Ectodermal cell (in vitro differentiated cells): Measurements from ENCODE around the gene ZBTB46.

Experiments used
- H3K27ac ChIP-seq: 2 replicates; pipeline ENCODE4 v1.7.0; 2013; ENCODE audit warnings: mild to moderate bottlenecking, low read depth, low read length; ENCODE audit not compliant: insufficient read depth, poor library complexity, severe bottlenecking
- H3K27me3 ChIP-seq: 2 replicates; pipeline ENCODE4 v1.7.0; 2013; ENCODE audit warnings: mild to moderate bottlenecking, low read length; ENCODE audit not compliant: insufficient read depth, control insufficient read depth, poor library complexity, severe bottlenecking
- H3K36me3 ChIP-seq: one replicate; pipeline ENCODE4 v1.7.0; 2013; ENCODE audit warnings: low read length; ENCODE audit not compliant: control insufficient read depth, insufficient read depth
- H3K4me1 ChIP-seq: one replicate; pipeline ENCODE4 v1.7.0; 2013; ENCODE audit warnings: low read length; ENCODE audit not compliant: control insufficient read depth, insufficient read depth
- H3K4me3 ChIP-seq: 2 replicates; pipeline ENCODE4 v1.7.0; 2013; ENCODE audit warnings: low read depth, low read length, control low read depth; ENCODE audit not compliant: insufficient read depth
- H3K9me3 ChIP-seq: 2 replicates; pipeline ENCODE4 v1.7.0; 2013; ENCODE audit warnings: mild to moderate bottlenecking, low read length, moderate library complexity; ENCODE audit not compliant: control insufficient read depth
- WGBS, 2 experiments: methylation state at CpG; one replicate each; pipeline ENCODE4 v1.1.7; 2013; ENCODE audit warnings: missing lambda C conversion rate in 2 of 2; 5-methylcytosine and 5-hydroxymethylcytosine counted together

ZBTB46 gene

DNA sequence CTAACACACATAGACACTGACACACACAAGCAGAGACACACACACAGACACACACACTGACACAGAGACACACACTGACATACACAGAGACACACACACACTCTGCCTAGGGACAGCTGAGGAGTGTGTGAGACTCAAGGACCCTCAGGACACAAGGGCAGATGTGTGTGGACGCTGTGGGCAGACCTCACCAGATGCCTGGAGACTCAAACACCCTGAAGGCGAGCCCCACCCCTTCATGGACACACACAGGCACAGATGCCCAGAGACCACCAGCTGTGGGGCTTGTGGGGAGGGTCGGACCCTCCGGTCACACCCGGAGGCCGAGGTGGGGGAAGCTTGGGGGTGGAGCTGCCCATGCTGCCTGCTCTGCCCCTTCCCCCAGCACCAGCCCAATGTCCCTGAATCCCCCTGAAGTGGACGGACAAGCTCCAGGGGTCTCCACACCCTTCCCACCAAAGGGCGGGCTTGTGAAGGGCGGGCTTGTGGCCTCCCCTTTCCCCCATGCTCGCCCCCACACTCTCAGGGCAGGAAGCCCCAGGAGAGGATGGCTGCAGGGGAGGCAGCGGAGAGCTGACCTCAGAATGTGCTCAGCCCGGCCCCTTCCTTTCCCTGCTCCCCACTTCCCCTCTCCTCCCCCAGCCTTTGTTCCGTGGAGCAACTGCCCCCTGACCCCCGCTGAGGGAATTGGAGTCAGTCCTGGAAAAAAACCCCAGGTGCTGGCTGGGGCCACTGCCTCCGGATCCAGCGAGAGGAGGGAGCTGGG, 16.4 kb upstream of the ZBTB46 start:
- no peaks in the 10 kb centered on the region for H3K27me3 ChIP-seq
- peaks cover 28% of the 10 kb centered on the region for H3K4me1 ChIP-seq
- H3K4me3 ChIP-seq = no peak overlapping the region
- 11 to 16% methylated on average over 16 of the region's 16 CpGs for WGBS, 2 experiments
- no peak overlapping the region for H3K27ac ChIP-seq
- no peaks in the 10 kb centered on the region for H3K9me3 ChIP-seq
- H3K36me3 ChIP-seq = no peaks in the 10 kb centered on the region

DNA sequence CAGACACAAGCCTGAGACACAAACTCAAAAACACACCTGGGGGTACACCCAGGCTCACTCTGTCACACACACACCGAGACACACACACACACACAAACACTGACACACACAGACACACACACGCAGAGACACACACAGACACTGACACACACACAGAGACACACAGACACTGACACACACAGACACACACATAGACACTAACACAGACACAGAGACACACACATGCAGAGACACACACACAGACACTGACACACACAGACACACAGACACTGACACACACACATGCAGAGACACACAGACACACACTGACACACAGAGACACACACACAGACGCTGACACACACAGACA, 15.8 kb upstream of the ZBTB46 start:
- WGBS, 2 experiments = 37 to 56% methylated on average over 3 of the region's 3 CpGs
- peak overlapping the region; percentile 15 for H3K4me3 ChIP-seq

DNA sequence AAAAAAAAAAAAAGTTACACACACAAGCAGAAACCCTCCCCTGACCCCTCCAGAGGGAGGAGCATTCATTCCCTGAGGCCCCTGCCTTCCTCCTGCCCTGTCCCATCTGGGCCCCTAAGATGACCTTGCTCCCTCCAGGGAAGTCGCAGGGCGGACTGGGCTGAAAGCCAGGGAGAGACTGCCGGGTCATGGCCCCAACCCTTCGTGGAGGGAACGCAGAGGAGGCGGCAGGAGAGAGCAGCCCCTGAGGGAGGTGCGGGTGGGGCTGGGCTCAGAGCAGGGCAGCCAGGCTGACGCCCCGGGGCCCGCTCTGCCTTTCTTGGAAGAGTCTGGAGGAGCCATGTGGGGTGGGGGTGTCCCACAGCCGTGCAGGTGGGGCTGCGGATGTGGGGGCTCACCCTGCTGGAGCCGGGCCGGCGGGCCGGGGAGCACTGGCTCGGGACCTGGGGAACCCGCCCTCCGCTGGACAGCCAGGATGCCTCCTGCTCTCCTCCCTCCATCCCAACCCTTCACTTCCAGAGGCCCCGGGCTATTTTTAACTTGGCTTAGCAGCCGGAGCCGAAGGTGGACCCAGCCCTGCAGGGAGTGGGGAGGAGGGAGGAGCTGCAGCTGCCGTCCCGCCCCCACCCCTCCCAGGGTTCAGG, 15.2 kb upstream of the ZBTB46 start:
- H3K4me3 ChIP-seq = peak overlapping the region; percentile 15

More for the DNA sequence above, 15.8 kb upstream of the ZBTB46 start:
- H3K27ac ChIP-seq = peak overlapping the region; percentile 16
- H3K36me3 ChIP-seq = no peaks in the 10 kb centered on the region
- H3K27me3 ChIP-seq = no peaks in the 10 kb centered on the region
- no peaks in the 10 kb centered on the region for H3K9me3 ChIP-seq
- peaks cover 28% of the 10 kb centered on the region for H3K4me1 ChIP-seq

DNA sequence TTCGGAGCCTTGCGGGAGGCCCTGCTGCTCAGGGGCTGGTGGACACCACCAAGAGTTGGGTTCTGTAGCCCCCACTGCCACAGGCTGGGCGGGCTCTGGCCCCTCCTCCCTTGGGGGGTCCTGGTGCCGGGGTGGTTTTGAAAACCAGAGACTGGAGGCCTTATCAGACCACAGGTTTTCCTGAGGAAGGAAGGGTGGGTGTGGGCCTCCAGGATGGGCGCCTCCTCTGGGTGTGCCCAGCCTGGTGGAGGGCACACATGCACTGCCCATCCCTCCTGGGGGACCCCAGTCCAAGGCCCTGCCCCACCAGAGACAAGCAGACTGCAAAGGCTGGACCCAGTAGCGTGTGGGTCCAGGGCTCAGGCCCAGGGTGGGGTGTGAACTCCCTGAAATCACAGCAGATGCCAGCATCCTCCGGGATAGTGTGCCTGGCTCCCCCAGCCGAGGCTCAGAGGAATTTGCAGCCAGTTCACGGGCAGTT, 13.5 kb upstream of the ZBTB46 start:
- no peak overlapping the region for H3K4me3 ChIP-seq
- 92 to 94% methylated on average over 9 of the region's 9 CpGs for WGBS, 2 experiments

More for the DNA sequence above, 15.2 kb upstream of the ZBTB46 start:
- WGBS, 2 experiments = 4% methylated on average over 24 of the region's 24 CpGs
- no peaks in the 10 kb centered on the region for H3K9me3 ChIP-seq
- H3K36me3 ChIP-seq = no peaks in the 10 kb centered on the region
- no peaks in the 10 kb centered on the region for H3K27me3 ChIP-seq
- peak overlapping the region; percentile 16 for H3K27ac ChIP-seq
- H3K4me1 ChIP-seq = peaks cover 28% of the 10 kb centered on the region

DNA sequence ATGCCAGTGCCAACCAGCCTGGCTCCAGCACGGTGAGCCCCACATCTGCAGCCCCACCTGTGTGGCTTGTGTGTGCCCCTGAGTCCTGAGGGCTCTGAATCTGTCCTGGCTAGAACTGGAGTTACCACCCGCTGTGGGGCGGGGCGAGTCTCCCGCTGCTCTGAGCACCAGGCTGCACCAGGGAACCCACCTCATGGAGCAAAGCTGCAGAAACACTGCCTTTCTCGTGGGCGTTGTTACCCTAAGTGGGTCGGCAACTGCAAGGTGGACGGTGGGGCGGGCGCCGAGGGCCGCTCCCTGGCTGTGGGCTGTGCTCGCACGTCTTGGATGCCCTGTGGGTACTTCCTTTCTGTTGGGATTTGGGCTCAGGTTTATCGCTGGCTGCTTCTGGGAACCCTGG, 12.7 kb upstream of the ZBTB46 start:
- no peaks in the 10 kb centered on the region for H3K9me3 ChIP-seq
- H3K27me3 ChIP-seq = no peaks in the 10 kb centered on the region
- no peaks in the 10 kb centered on the region for H3K36me3 ChIP-seq
- H3K4me3 ChIP-seq = no peak overlapping the region
- 86 to 89% methylated on average over 16 of the region's 16 CpGs for WGBS, 2 experiments
- H3K27ac ChIP-seq = no peak overlapping the region
- peaks cover 28% of the 10 kb centered on the region for H3K4me1 ChIP-seq

More for the DNA sequence above, 13.5 kb upstream of the ZBTB46 start:
- Histone ChIP-seq H3K27me3 (no peaks in the 10 kb centered on the region), H3K4me1 (peaks cover 28% of the 10 kb centered on the region), H3K27ac (no peak overlapping the region), H3K36me3 (no peaks in the 10 kb centered on the region), H3K9me3 (no peaks in the 10 kb centered on the region)

DNA sequence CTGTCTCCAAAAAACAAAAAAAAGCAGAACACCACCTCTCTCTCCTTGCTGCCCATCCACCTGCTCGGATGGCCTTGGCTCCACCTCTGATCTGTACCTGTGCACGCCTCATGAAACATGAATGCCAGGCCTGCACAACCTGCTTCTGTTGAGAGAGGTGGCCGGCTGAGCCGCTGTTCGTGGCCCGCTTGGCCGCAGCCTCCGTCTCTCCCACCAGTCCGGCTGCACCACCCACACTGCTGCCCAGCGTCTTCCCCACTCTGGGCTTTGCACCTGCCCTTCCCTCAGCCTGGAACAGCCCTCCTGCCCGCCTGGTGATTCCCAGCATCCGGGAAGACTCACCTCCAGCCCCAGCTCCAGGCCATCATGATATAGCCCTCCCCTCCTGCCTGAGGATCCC, 12.2 kb upstream of the ZBTB46 start:
- no peak overlapping the region for H3K4me3 ChIP-seq
- no peaks in the 10 kb centered on the region for H3K36me3 ChIP-seq
- 89 to 93% methylated on average over 12 of the region's 12 CpGs for WGBS, 2 experiments
- H3K9me3 ChIP-seq = no peaks in the 10 kb centered on the region
- no peak overlapping the region for H3K27ac ChIP-seq
- no peaks in the 10 kb centered on the region for H3K27me3 ChIP-seq
- peaks cover 24% of the 10 kb centered on the region for H3K4me1 ChIP-seq

DNA sequence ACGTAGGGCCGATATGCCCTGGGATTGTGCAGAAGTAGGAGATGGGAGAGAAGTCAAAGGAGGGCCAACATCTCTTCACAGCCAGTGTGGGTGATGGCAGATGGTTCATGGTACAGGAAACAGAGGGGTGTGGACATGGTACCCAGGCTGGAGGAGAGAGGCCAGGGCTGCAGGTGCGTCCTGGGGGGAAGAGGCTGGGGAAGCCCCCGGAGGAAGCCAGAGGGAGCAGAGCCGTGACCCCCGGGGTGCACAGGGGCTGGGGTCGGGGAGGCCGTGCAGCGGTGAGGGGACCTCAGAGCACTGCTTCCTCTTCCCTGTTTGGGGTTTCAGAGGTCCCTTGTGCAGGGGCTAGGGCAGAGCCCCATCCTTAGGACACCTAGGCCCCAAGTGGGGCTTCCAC, 11.2 kb upstream of the ZBTB46 start:
- Histone ChIP-seq H3K27me3 (no peaks in the 10 kb centered on the region), H3K4me1 (peaks cover 14% of the 10 kb centered on the region), H3K4me3 (no peak overlapping the region), H3K36me3 (no peaks in the 10 kb centered on the region), H3K27ac (no peak overlapping the region), H3K9me3 (no peaks in the 10 kb centered on the region)
- 94% methylated on average over 9 of the region's 9 CpGs for WGBS, 2 experiments

DNA sequence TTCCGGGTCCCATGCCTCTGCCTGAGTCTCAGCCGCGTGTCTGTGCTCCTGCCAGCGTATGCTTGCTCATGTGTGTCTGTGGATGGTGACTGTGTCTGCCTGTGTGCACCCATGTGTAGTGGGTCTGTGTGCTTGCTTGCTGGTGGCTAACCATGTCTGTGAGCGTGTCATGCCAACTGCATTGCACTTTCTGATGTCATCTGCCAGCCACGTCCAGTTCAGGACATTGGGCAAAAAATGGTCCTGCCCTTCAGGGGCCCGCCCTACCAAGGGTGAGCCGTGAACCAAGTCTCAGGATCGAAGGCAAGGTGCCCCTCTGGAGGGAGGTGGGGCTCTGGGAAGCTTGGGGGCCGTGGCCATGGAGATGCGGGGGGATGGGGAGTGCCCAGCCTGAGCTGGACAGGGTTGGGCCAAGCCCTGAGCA, 9.4 kb upstream of the ZBTB46 start:
- Histone ChIP-seq H3K27me3 (no peaks in the 10 kb centered on the region), H3K9me3 (no peaks in the 10 kb centered on the region), H3K4me3 (no peak overlapping the region), H3K36me3 (no peaks in the 10 kb centered on the region), H3K4me1 (peaks cover 6% of the 10 kb centered on the region), H3K27ac (no peak overlapping the region)
- 90 to 94% methylated on average over 11 of the region's 11 CpGs for WGBS, 2 experiments

DNA sequence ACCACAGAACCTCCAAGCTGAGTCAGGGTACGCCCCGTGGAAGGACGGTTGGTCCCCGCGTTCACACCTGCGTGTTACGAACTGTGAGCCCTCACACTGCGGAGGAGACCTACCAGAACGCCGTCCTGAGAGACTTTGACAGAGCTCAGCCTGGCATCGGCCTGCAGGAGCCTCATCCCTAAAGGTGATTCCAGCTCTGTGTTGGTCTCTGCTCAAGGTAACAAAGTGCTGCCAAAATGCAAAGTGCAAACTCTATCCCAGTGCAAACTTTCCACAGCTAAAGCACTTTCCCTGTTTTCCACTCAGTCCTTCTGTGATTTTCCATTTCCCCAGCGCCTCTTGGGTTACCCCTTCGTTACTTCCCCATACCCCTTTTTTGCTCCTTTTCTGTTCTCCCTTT, 8.6 kb upstream of the ZBTB46 start:
- H3K27ac ChIP-seq = no peak overlapping the region
- H3K36me3 ChIP-seq = no peaks in the 10 kb centered on the region
- H3K4me3 ChIP-seq = no peak overlapping the region
- no peaks in the 10 kb centered on the region for H3K27me3 ChIP-seq
- H3K4me1 ChIP-seq = peaks cover 14% of the 10 kb centered on the region
- H3K9me3 ChIP-seq = no peaks in the 10 kb centered on the region
- WGBS, 2 experiments = 93 to 94% methylated on average over 13 of the region's 13 CpGs

DNA sequence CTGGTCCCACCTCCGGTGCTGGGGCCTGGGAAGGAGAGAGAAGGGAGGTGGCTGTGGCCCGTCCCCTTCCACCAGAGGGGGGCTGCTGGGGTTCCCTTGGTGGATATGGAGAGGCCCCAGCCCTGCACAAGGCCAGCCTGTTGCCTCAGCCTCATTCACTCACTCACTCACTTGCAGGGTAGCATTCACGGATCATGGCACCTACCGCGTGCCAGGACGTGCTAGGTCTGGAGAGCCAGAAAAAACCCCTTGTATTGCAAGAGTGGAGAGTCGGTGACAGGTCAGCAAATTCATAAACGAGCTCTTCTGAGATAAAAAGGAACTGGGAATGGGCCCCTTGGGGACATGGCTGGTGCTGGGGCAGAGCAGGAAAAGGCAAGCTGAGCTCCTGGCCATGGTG, 6.4 kb upstream of the ZBTB46 start:
- Histone ChIP-seq H3K4me1 (peaks cover 15% of the 10 kb centered on the region), H3K9me3 (no peaks in the 10 kb centered on the region), H3K27ac (no peak overlapping the region), H3K27me3 (peaks cover 17% of the 10 kb centered on the region), H3K4me3 (no peak overlapping the region), H3K36me3 (no peaks in the 10 kb centered on the region)
- 90 to 94% methylated on average over 8 of the region's 8 CpGs for WGBS, 2 experiments
